NK-92 (cell line): ENCODE measurements around the gene DHRSX.
"Not testable (repeated sequence)": the region's sequence is repeated elsewhere in the genome, so short reads cannot be mapped to it uniquely, and the experiment has no call there.

Source experiments
- DNase-seq: peaks from one replicate; lab custom pipeline; 2025; ENCODE audit not compliant: unreplicated experiment; lab: John Stamatoyannopoulos, UW

Gene DHRSX

GRCh38 chrX:2320580-2321327 is 180.0 kb downstream of the DHRSX start:
- DNase-seq, result no peak

GRCh38 chrX:2320089-2320488 is 180.7 kb downstream of the DHRSX start:
- no peak for DNase-seq

- no peak for DNase-seq
Measured at GRCh38 chrX:2318371-2318770, 182.4 kb downstream of the DHRSX start.

GRCh38 chrX:2317527-2318055 is 183.2 kb downstream of the DHRSX start:
- DNase-seq, result no peak

- DNase-seq, result no peak
Measured at GRCh38 chrX:2316534-2316933, 184.2 kb downstream of the DHRSX start.

- no peak for DNase-seq
Measured at GRCh38 chrX:2315434-2315833, 185.3 kb downstream of the DHRSX start.

- no peak for DNase-seq
Measured at GRCh38 chrX:2314831-2315365, 185.9 kb downstream of the DHRSX start.

- no peak for DNase-seq
Measured at GRCh38 chrX:2313864-2314640, 186.7 kb downstream of the DHRSX start.

- DNase-seq, result not testable (repeated sequence)
Measured at GRCh38 chrX:2312061-2312591, 188.7 kb downstream of the DHRSX start.

GRCh38 chrX:2311501-2311900 is 189.3 kb downstream of the DHRSX start:
- DNase-seq, result no peak

- no peak for DNase-seq
Measured at GRCh38 chrX:2301901-2302300, 198.9 kb downstream of the DHRSX start.

- DNase-seq, result no peak
Measured at GRCh38 chrX:2299871-2300270, 200.9 kb downstream of the DHRSX start.

- no peak for DNase-seq
Measured at GRCh38 chrX:2286731-2287130, 214.0 kb downstream of the DHRSX start.

GRCh38 chrX:2284601-2285000 is 216.2 kb downstream of the DHRSX start:
- DNase-seq, result no peak

- no peak for DNase-seq
Measured at GRCh38 chrX:2284133-2284532, 216.6 kb downstream of the DHRSX start.

GRCh38 chrX:2283111-2283859 is 217.5 kb downstream of the DHRSX start:
- DNase-seq, result no peak

GRCh38 chrX:2282490-2283090 is 218.2 kb downstream of the DHRSX start:
- no peak for DNase-seq

- DNase-seq, result no peak
Measured at GRCh38 chrX:2272337-2272736, 228.4 kb downstream of the DHRSX start.

- DNase-seq, result not testable (repeated sequence)
Measured at GRCh38 chrX:2271595-2271994, 229.2 kb downstream of the DHRSX start.

GRCh38 chrX:2270783-2271182 is 230.0 kb downstream of the DHRSX start:
- DNase-seq, result not testable (repeated sequence)
